Spleen (tissue), 7 donors: Measurements from ENCODE around the gene NPVF.

Source experiments
- POLR2A ChIP-seq, 3 donors: fragments of 450-650 bp; IDR thresholded peaks; one replicate each; pipeline ENCODE4 v1.5.1; 2017; ENCODE audit warnings: antibody characterized with exemption in 3 of 3, mild to moderate bottlenecking in 1 of 3
- POLR2AphosphoS5 ChIP-seq, 3 donors: sonication (generic); formaldehyde crosslinking; IDR thresholded peaks; one replicate each; pipeline ENCODE4 v1.5.1; 2017; ENCODE audit warnings: antibody characterized with exemption in 3 of 3
- TF ChIP-seq, protein P1 (sequence below), 11 experiments: fragments of 200-600 bp in 7 of 11; fragments of 450-650 bp in 4 of 11; sonication (generic) in 4 of 11; IDR thresholded peaks in 8 of 11; conservative IDR thresholded peaks in 3 of 11; 1 replicate in 7 of 11; 2 replicates in 4 of 11; pipeline versions ENCODE4 v1.4.0 to v1.8.0; 2016 to 2021; ENCODE audit warnings: antibody characterized with exemption in 11 of 11, inconsistent platforms in 4 of 11, mild to moderate bottlenecking in 1 of 11
- donor health status: DM: no; HTN: no; CAD: no; lungs with moderate emphysema.
- donor health status: DM: no; HTN: no; CAD: no.
- donor health status: DM: no; HTN: no; CAD: no.

DNA sequence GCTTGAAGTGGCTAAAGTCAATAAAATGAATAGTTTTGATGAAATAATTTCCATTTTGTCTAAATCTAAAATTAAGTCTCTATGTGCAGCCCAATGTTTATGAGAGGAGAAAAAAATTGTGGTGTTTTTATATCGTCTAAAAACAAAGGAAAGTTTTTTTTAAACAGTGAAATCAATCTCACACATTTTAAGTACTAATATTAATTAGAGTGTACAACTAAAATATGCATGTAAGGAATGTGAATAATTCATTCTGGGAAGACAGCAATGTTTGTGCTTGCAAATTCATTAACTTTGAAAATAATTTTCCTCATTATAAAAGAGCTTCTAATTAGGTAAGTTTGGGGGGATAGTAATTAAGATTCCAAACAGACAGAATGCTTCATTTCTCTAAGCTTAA, at the start of gene NPVF:
- TF ChIP-seq, protein P1, sequence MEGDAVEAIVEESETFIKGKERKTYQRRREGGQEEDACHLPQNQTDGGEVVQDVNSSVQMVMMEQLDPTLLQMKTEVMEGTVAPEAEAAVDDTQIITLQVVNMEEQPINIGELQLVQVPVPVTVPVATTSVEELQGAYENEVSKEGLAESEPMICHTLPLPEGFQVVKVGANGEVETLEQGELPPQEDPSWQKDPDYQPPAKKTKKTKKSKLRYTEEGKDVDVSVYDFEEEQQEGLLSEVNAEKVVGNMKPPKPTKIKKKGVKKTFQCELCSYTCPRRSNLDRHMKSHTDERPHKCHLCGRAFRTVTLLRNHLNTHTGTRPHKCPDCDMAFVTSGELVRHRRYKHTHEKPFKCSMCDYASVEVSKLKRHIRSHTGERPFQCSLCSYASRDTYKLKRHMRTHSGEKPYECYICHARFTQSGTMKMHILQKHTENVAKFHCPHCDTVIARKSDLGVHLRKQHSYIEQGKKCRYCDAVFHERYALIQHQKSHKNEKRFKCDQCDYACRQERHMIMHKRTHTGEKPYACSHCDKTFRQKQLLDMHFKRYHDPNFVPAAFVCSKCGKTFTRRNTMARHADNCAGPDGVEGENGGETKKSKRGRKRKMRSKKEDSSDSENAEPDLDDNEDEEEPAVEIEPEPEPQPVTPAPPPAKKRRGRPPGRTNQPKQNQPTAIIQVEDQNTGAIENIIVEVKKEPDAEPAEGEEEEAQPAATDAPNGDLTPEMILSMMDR (IDR thresholded peaks at IDR 0.05 in 8 of 11, conservative IDR thresholded peaks at IDR 0.05 in 3 of 11): no peak
- TF ChIP-seq POLR2A (IDR thresholded peaks at IDR 0.05): no peak
- no peak for TF ChIP-seq POLR2AphosphoS5 (IDR thresholded peaks at IDR 0.05)
